Cardiac muscle cell (in vitro differentiated cells and primary cell): ENCODE results near the gene ERVW-1. TPM values are rescaled to one million over a fixed set of nuclear protein-coding genes. Genes with fewer than 3 reads are reported as not detected.

ENCODE experiments used
- DNase-seq, 2 donors: peaks; one replicate each; pipeline versions ENCODE4 v3.0.0 to v3.0.0-alpha.2; 2010 to 2017; ENCODE audit warnings: low read depth in 1 of 2, low spot score in 1 of 2
- H3K27ac ChIP-seq: fragments of 200-600 bp; sonication (generic); 2 replicates; pipeline ENCODE4 v1.5.1; 2016
- H3K27me3 ChIP-seq: fragments of 200-600 bp; sonication (generic); 2 replicates; pipeline ENCODE4 v1.6.0; 2016; ENCODE audit warnings: control low read depth
- H3K36me3 ChIP-seq: fragments of 200-600 bp; sonication (generic); 2 replicates; pipeline ENCODE4 v1.5.1; 2016; ENCODE audit warnings: control low read depth
- H3K4me1 ChIP-seq: fragments of 200-600 bp; sonication (generic); 2 replicates; pipeline ENCODE4 v1.8.1; 2017; ENCODE audit warnings: low read depth, mild to moderate bottlenecking, mixed run types
- H3K4me3 ChIP-seq: fragments of 200-600 bp; sonication (generic); 2 replicates; pipeline ENCODE4 v1.5.1; 2016; ENCODE audit warnings: mild to moderate bottlenecking
- H3K9me3 ChIP-seq: fragments of 200-600 bp; sonication (generic); 2 replicates; pipeline ENCODE4 v1.5.1; 2017; ENCODE audit warnings: low read depth, mild to moderate bottlenecking, control low read depth
- CTCF ChIP-seq: IDR thresholded peaks from 2 replicates; pipeline ENCODE4 v1.5.1; 2012; ENCODE audit warnings: low read depth, mild to moderate bottlenecking, low read length
- polyA plus RNA-seq: library from polyadenylated mRNA; unstranded; fragments of >200 nt; fragmentation: Nextera tagmentation; extraction: Ambion mirVana; gene quantifications from 2 replicates; pipeline ENCODE4 v1.2.1, GENCODE V29; 2016
- total RNA-seq: library from RNA; depleted of rRNA; stranded (reverse); fragments of >200 nt; gene quantifications from 2 replicates; pipeline ENCODE4 v1.2.3, GENCODE V29; 2016

Gene ERVW-1
- total and polyA plus RNA-seq, 2 experiments from 2014 or later, result not detected

GRCh38 chr7:92437956-92438491, 39.7 kb downstream of the ERVW-1 start:
- no peak for DNase-seq
- Histone ChIP-seq H3K36me3 (no peaks in the 10 kb centered on the region), H3K27ac (no peak overlapping the region), H3K9me3 (no peaks in the 10 kb centered on the region), H3K4me1 (no peaks in the 10 kb centered on the region), H3K27me3 (no peaks in the 10 kb centered on the region), H3K4me3 (no peak overlapping the region)
- TF ChIP-seq CTCF, result no peak

- Histone ChIP-seq H3K4me1 (no peaks in the 10 kb centered on the region), H3K4me3 (no peak overlapping the region)
These were observed 40.9 kb downstream of the ERVW-1 start for GRCh38 chr7:92436612-92437445.

GRCh38 chr7:92435542-92435941, 42.2 kb downstream of the ERVW-1 start:
- Histone ChIP-seq H3K36me3 (no peaks in the 10 kb centered on the region), H3K9me3 (no peaks in the 10 kb centered on the region), H3K27ac (no peak overlapping the region), H3K4me3 (no peak overlapping the region), H3K27me3 (no peaks in the 10 kb centered on the region), H3K4me1 (no peaks in the 10 kb centered on the region)
- TF ChIP-seq CTCF, result no peak
- DNase-seq, result no peak

More at GRCh38 chr7:92436612-92437445, 40.9 kb downstream of the ERVW-1 start:
- H3K36me3 ChIP-seq, result no peaks in the 10 kb centered on the region
- H3K27me3 ChIP-seq, result no peaks in the 10 kb centered on the region
- no peaks in the 10 kb centered on the region for H3K9me3 ChIP-seq
- TF ChIP-seq CTCF, result no peak
- no peak overlapping the region for H3K27ac ChIP-seq
- no peak for DNase-seq

DNA sequence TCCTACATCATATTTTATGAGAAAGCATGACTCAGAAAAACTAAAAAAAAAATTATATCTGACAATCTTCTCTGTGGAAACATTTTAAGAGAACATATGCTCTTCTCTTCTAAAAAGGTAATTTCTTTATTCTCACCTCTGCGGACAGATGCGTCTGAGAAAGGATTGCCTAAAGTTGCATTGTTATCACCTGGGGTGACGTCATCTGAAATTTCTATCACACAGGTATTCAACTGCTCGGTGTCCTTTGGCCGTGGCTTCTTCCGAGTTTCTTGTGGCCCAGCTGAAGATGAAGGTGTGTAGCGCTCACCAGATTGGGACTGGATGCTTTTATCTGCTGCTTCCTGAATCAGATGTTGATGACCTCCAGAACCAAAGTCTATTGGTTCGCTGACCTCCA, 44.7 kb downstream of the ERVW-1 start:
- Histone ChIP-seq H3K9me3 (no peaks in the 10 kb centered on the region), H3K27ac (no peak overlapping the region), H3K27me3 (no peaks in the 10 kb centered on the region), H3K4me1 (no peaks in the 10 kb centered on the region), H3K4me3 (no peak overlapping the region), H3K36me3 (no peaks in the 10 kb centered on the region)
- no peak for DNase-seq
- no peak for TF ChIP-seq CTCF

- H3K4me1 ChIP-seq, result no peaks in the 10 kb centered on the region
- no peaks in the 10 kb centered on the region for H3K36me3 ChIP-seq
- H3K9me3 ChIP-seq, result no peaks in the 10 kb centered on the region
- no peak for TF ChIP-seq CTCF
- no peaks in the 10 kb centered on the region for H3K27me3 ChIP-seq
- no peak overlapping the region for H3K4me3 ChIP-seq
- H3K27ac ChIP-seq, result no peak overlapping the region
- DNase-seq, result no peak
These were observed 45.3 kb downstream of the ERVW-1 start for GRCh38 chr7:92432299-92432946.
